Spleen (tissue), 7 donors: ENCODE results near the gene TMEM229B.

Experiments used
- POLR2A ChIP-seq, 3 donors: fragments of 450-650 bp; IDR thresholded peaks; one replicate each; pipeline ENCODE4 v1.5.1; 2017; ENCODE audit warnings: antibody characterized with exemption in 3 of 3, mild to moderate bottlenecking in 1 of 3
- POLR2AphosphoS5 ChIP-seq, 3 donors: sonication (generic); formaldehyde crosslinking; IDR thresholded peaks; one replicate each; pipeline ENCODE4 v1.5.1; 2017; ENCODE audit warnings: antibody characterized with exemption in 3 of 3
- TF ChIP-seq, protein P1 (sequence below), 11 experiments: fragments of 200-600 bp in 7 of 11; fragments of 450-650 bp in 4 of 11; sonication (generic) in 4 of 11; IDR thresholded peaks in 8 of 11; conservative IDR thresholded peaks in 3 of 11; 1 replicate in 7 of 11; 2 replicates in 4 of 11; pipeline versions ENCODE4 v1.4.0 to v1.8.0; 2016 to 2021; ENCODE audit warnings: antibody characterized with exemption in 11 of 11, inconsistent platforms in 4 of 11, mild to moderate bottlenecking in 1 of 11
- donor health status: DM: no; HTN: no; CAD: no; lungs with moderate emphysema.
- donor health status: DM: no; HTN: no; CAD: no.
- donor health status: DM: no; HTN: no; CAD: no.

DNA sequence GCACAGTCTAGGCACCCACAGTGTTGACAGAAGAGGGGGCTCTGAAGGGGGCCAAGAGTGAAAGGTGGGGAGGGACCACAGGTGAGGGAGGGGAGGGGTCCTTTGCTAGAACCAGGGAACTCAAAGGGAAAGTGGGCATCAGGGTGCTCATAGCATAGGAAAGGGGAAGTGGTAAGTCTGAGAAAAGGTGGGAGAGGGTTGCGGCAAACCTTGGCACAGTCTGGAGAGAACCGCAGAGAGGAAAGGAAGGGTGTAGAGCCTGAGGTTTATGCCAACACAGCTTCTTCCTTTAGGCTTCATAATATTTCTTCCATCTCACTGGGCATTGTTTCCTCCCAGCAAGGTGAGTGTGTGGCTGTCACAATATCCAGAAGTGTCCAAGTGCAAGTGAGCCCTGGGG is 65.1 kb downstream of the TMEM229B start:
- TF ChIP-seq, protein P1, sequence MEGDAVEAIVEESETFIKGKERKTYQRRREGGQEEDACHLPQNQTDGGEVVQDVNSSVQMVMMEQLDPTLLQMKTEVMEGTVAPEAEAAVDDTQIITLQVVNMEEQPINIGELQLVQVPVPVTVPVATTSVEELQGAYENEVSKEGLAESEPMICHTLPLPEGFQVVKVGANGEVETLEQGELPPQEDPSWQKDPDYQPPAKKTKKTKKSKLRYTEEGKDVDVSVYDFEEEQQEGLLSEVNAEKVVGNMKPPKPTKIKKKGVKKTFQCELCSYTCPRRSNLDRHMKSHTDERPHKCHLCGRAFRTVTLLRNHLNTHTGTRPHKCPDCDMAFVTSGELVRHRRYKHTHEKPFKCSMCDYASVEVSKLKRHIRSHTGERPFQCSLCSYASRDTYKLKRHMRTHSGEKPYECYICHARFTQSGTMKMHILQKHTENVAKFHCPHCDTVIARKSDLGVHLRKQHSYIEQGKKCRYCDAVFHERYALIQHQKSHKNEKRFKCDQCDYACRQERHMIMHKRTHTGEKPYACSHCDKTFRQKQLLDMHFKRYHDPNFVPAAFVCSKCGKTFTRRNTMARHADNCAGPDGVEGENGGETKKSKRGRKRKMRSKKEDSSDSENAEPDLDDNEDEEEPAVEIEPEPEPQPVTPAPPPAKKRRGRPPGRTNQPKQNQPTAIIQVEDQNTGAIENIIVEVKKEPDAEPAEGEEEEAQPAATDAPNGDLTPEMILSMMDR (IDR thresholded peaks at IDR 0.05 in 8 of 11, conservative IDR thresholded peaks at IDR 0.05 in 3 of 11) = no peak
- TF ChIP-seq POLR2A (IDR thresholded peaks at IDR 0.05) (no peak), POLR2AphosphoS5 (IDR thresholded peaks at IDR 0.05) (no peak)
